ENCODE results near the gene WNT6. TPM values are rescaled to one million over a fixed set of nuclear protein-coding genes. Genes with fewer than 3 reads are reported as not detected.
"Not testable (repeated sequence)": the region's sequence is repeated elsewhere in the genome, so short reads cannot be mapped to it uniquely, and the experiment has no call there.

The WNT6 gene
- polyA plus RNA-seq, 6 donors from 2014 or later, result 0.44 to 0.79 (median 0.57) TPM; not detected in 2

- H3K27me3 Mint-ChIP-seq, result peaks cover 51 to 74% (median 55%) of the 10 kb centered on the region in 3 donors
- peaks cover 9 to 13% of the 10 kb centered on the region in 2 donors for H3K36me3 Mint-ChIP-seq
- H3K27ac Mint-ChIP-seq, result no peak overlapping the region
- no peak overlapping the region for H3K4me3 Mint-ChIP-seq
- H3K9me3 Mint-ChIP-seq, result peaks cover 5 to 17% (median 14%) of the 10 kb centered on the region in 7 donors
- ATAC-seq (ENCODE audit: low read depth in 2 of 2) (no peak), DNase-seq (no peak)
- H3K4me1 Mint-ChIP-seq, result peaks cover 0 to 4% (median 0%) of the 10 kb centered on the region in 3 donors
These were observed 26.5 kb upstream of the WNT6 start for GRCh38 chr2:218833023-218833609.

GRCh38 chr2:218834685-218835084, 24.9 kb upstream of the WNT6 start:
- H3K36me3 Mint-ChIP-seq, result peaks cover 10 to 15% of the 10 kb centered on the region in 2 donors
- H3K4me3 Mint-ChIP-seq, result no peak overlapping the region
- peaks cover 6 to 24% (median 15%) of the 10 kb centered on the region in 7 donors for H3K9me3 Mint-ChIP-seq
- peaks cover 0 to 4% (median 0%) of the 10 kb centered on the region in 3 donors for H3K4me1 Mint-ChIP-seq
- peaks cover 42 to 82% (median 61%) of the 10 kb centered on the region in 3 donors for H3K27me3 Mint-ChIP-seq
- peak overlapping the region in 1 of 6 donors; percentile 34 for H3K27ac Mint-ChIP-seq
- ATAC-seq (ENCODE audit: low read depth in 2 of 2) (no peak), DNase-seq (no peak)

- Mint-ChIP-seq H3K4me1 (no peaks in the 10 kb centered on the region), H3K9me3 (peaks cover 6 to 34% (median 15%) of the 10 kb centered on the region in 7 donors), H3K4me3 (no peak overlapping the region), H3K36me3 (peaks cover 10 to 15% of the 10 kb centered on the region in 2 donors), H3K27me3 (peaks cover 26 to 64% (median 49%) of the 10 kb centered on the region in 3 donors), H3K27ac (no peak overlapping the region)
- ATAC-seq (ENCODE audit: low read depth in 2 of 2) (no peak), DNase-seq (no peak)
These were observed 22.1 kb upstream of the WNT6 start for GRCh38 chr2:218837495-218837894.

GRCh38 chr2:218839430-218839829, 20.2 kb upstream of the WNT6 start:
- Mint-ChIP-seq H3K9me3 (peaks cover 9 to 38% (median 19%) of the 10 kb centered on the region in 7 donors), H3K4me3 (no peak overlapping the region), H3K4me1 (no peaks in the 10 kb centered on the region), H3K36me3 (peaks cover 10 to 15% of the 10 kb centered on the region in 2 donors), H3K27me3 (peaks cover 18 to 63% (median 48%) of the 10 kb centered on the region in 3 donors), H3K27ac (no peak overlapping the region)
- ATAC-seq (ENCODE audit: low read depth in 2 of 2) (no peak), DNase-seq (no peak)

GRCh38 chr2:218839888-218840287, 19.7 kb upstream of the WNT6 start:
- Mint-ChIP-seq H3K27me3 (peaks cover 14 to 60% (median 48%) of the 10 kb centered on the region in 3 donors), H3K4me3 (no peak overlapping the region), H3K27ac (no peak overlapping the region), H3K4me1 (no peaks in the 10 kb centered on the region), H3K36me3 (peaks cover 10 to 15% of the 10 kb centered on the region in 2 donors), H3K9me3 (peaks cover 9 to 42% (median 20%) of the 10 kb centered on the region in 7 donors)
- DNase-seq (no peak), ATAC-seq (ENCODE audit: low read depth in 2 of 2) (no peak)

GRCh38 chr2:218844334-218844733, 15.3 kb upstream of the WNT6 start:
- H3K4me3 Mint-ChIP-seq, H3K27ac Mint-ChIP-seq: not testable (repeated sequence)
- peaks cover 0 to 17% (median 4%) of the 10 kb centered on the region in 7 donors for H3K9me3 Mint-ChIP-seq

GRCh38 chr2:218846963-218847362, 12.6 kb upstream of the WNT6 start:
- H3K4me3 Mint-ChIP-seq; ATAC-seq (ENCODE audit: low read depth in 2 of 2); DNase-seq; H3K27ac Mint-ChIP-seq; H3K36me3 Mint-ChIP-seq; H3K4me1 Mint-ChIP-seq: not testable (repeated sequence)
- Mint-ChIP-seq H3K27me3 (peaks cover 23 to 39% (median 25%) of the 10 kb centered on the region in 3 donors), H3K9me3 (peaks cover 0 to 14% (median 4%) of the 10 kb centered on the region in 7 donors)

More at GRCh38 chr2:218844334-218844733, 15.3 kb upstream of the WNT6 start:
- DNase-seq; H3K36me3 Mint-ChIP-seq; H3K4me1 Mint-ChIP-seq; ATAC-seq (ENCODE audit: low read depth in 2 of 2): not testable (repeated sequence)
- peaks cover 17 to 33% (median 25%) of the 10 kb centered on the region in 3 donors for H3K27me3 Mint-ChIP-seq

- no peak overlapping the region for H3K4me3 Mint-ChIP-seq
- DNase-seq (no peak), ATAC-seq (ENCODE audit: low read depth in 2 of 2) (no peak)
- H3K4me1 Mint-ChIP-seq, result peaks cover 0 to 10% (median 6%) of the 10 kb centered on the region in 3 donors
- H3K36me3 Mint-ChIP-seq, result no peaks in the 10 kb centered on the region
- H3K27me3 Mint-ChIP-seq, result peaks cover 31 to 45% (median 37%) of the 10 kb centered on the region in 3 donors
- peaks cover 0 to 3% (median 0%) of the 10 kb centered on the region in 7 donors for H3K9me3 Mint-ChIP-seq
- H3K27ac Mint-ChIP-seq, result no peak overlapping the region
These were observed 9.9 kb upstream of the WNT6 start for GRCh38 chr2:218849721-218850120.

- Mint-ChIP-seq H3K4me3 (no peak overlapping the region), H3K27ac (no peak overlapping the region), H3K36me3 (no peaks in the 10 kb centered on the region), H3K27me3 (peaks cover 42 to 55% (median 43%) of the 10 kb centered on the region in 3 donors), H3K4me1 (peaks cover 0 to 10% (median 6%) of the 10 kb centered on the region in 3 donors), H3K9me3 (peaks cover 0 to 3% (median 0%) of the 10 kb centered on the region in 7 donors)
- ATAC-seq (ENCODE audit: low read depth in 2 of 2), result no peak
- no peak for DNase-seq
These were observed 8.8 kb upstream of the WNT6 start for GRCh38 chr2:218850796-218851195.

GRCh38 chr2:218851286-218851685, 8.3 kb upstream of the WNT6 start:
- ATAC-seq (ENCODE audit: low read depth in 2 of 2), result no peak
- Mint-ChIP-seq H3K27ac (peak overlapping the region in 1 of 6 donors; percentile 24), H3K4me3 (no peak overlapping the region), H3K36me3 (no peaks in the 10 kb centered on the region), H3K27me3 (peaks cover 47 to 60% (median 48%) of the 10 kb centered on the region in 3 donors), H3K4me1 (peaks cover 0 to 10% (median 6%) of the 10 kb centered on the region in 3 donors), H3K9me3 (peaks cover 0 to 3% (median 0%) of the 10 kb centered on the region in 7 donors)
- DNase-seq, result no peak

- no peaks in the 10 kb centered on the region for H3K36me3 Mint-ChIP-seq
- H3K27me3 Mint-ChIP-seq, result peaks cover 61 to 73% (median 65%) of the 10 kb centered on the region in 3 donors
- ATAC-seq (ENCODE audit: low read depth in 2 of 2), result peak; percentile 81 to 85
- peak overlapping the region in 3 of 6 donors; percentile 5 to 37 (median 21) for H3K27ac Mint-ChIP-seq
- no peaks in the 10 kb centered on the region for H3K9me3 Mint-ChIP-seq
- H3K4me1 Mint-ChIP-seq, result peaks cover 0 to 6% (median under 1%) of the 10 kb centered on the region in 3 donors
- H3K4me3 Mint-ChIP-seq, result no peak overlapping the region
- peak; percentile 62 for DNase-seq
These were observed 6.5 kb upstream of the WNT6 start for GRCh38 chr2:218852911-218853667.

GRCh38 chr2:218853766-218854165, 5.8 kb upstream of the WNT6 start:
- Mint-ChIP-seq H3K27ac (no peak overlapping the region), H3K4me3 (no peak overlapping the region), H3K4me1 (peaks cover 5 to 12% (median 6%) of the 10 kb centered on the region in 3 donors), H3K27me3 (peaks cover 68 to 79% (median 71%) of the 10 kb centered on the region in 3 donors), H3K36me3 (no peaks in the 10 kb centered on the region), H3K9me3 (no peaks in the 10 kb centered on the region)
- ATAC-seq (ENCODE audit: low read depth in 2 of 2), result no peak
- no peak for DNase-seq

- no peak for DNase-seq
- Mint-ChIP-seq H3K27ac (no peak overlapping the region), H3K4me1 (peaks cover 10 to 17% (median 11%) of the 10 kb centered on the region in 3 donors), H3K4me3 (peak overlapping the region in 1 of 8 donors; percentile 29), H3K36me3 (peaks cover 0 to under 1% of the 10 kb centered on the region in 2 donors), H3K9me3 (no peaks in the 10 kb centered on the region), H3K27me3 (peaks cover 72 to 86% (median 80%) of the 10 kb centered on the region in 3 donors)
- ATAC-seq (ENCODE audit: low read depth in 2 of 2), result no peak
These were observed 4.7 kb upstream of the WNT6 start for GRCh38 chr2:218854860-218855259.

Measured in naive B cell (primary cell).